ENCODE data around the gene ECI1.

The ECI1 gene

GRCh38 chr16:2292221-2292620 lies 40.8 kb upstream of the ECI1 start:
- no peak for TF ChIP-seq ZFX (IDR thresholded peaks at IDR 0.05)
- no peak for TF ChIP-seq CTCF (conservative IDR thresholded peaks at IDR 0.05)
- H3K27ac ChIP-seq, result no peak overlapping the region

- TF ChIP-seq ZFX (IDR thresholded peaks at IDR 0.05) (no peak), CTCF (conservative IDR thresholded peaks at IDR 0.05) (no peak)
- no peak overlapping the region for H3K27ac ChIP-seq
These were observed 37.9 kb upstream of the ECI1 start for GRCh38 chr16:2289282-2289681.

GRCh38 chr16:2288726-2289125 lies 37.3 kb upstream of the ECI1 start:
- TF ChIP-seq ZFX (IDR thresholded peaks at IDR 0.05) (no peak), CTCF (conservative IDR thresholded peaks at IDR 0.05) (no peak)
- H3K27ac ChIP-seq, result no peak overlapping the region

GRCh38 chr16:2287916-2288547 lies 36.6 kb upstream of the ECI1 start:
- TF ChIP-seq ZFX (IDR thresholded peaks at IDR 0.05) (no peak), CTCF (conservative IDR thresholded peaks at IDR 0.05) (no peak)
- no peak overlapping the region for H3K27ac ChIP-seq

GRCh38 chr16:2286550-2286949 lies 35.2 kb upstream of the ECI1 start:
- H3K27ac ChIP-seq, result no peak overlapping the region
- no peak for TF ChIP-seq ZFX (IDR thresholded peaks at IDR 0.05)
- TF ChIP-seq CTCF (conservative IDR thresholded peaks at IDR 0.05), result no peak

- H3K27ac ChIP-seq, result no peak overlapping the region
- TF ChIP-seq CTCF (conservative IDR thresholded peaks at IDR 0.05) (no peak), ZFX (IDR thresholded peaks at IDR 0.05) (no peak)
These were observed 34.4 kb upstream of the ECI1 start for GRCh38 chr16:2285731-2286191.

GRCh38 chr16:2284797-2285576 lies 33.6 kb upstream of the ECI1 start:
- no peak overlapping the region for H3K27ac ChIP-seq
- no peak for TF ChIP-seq ZFX (IDR thresholded peaks at IDR 0.05)
- no peak for TF ChIP-seq CTCF (conservative IDR thresholded peaks at IDR 0.05)
